Measurements from ENCODE around the gene RASAL1. TPM values are rescaled to one million over a fixed set of nuclear protein-coding genes. Genes with fewer than 3 reads are reported as not detected.

RASAL1 gene, protein sequence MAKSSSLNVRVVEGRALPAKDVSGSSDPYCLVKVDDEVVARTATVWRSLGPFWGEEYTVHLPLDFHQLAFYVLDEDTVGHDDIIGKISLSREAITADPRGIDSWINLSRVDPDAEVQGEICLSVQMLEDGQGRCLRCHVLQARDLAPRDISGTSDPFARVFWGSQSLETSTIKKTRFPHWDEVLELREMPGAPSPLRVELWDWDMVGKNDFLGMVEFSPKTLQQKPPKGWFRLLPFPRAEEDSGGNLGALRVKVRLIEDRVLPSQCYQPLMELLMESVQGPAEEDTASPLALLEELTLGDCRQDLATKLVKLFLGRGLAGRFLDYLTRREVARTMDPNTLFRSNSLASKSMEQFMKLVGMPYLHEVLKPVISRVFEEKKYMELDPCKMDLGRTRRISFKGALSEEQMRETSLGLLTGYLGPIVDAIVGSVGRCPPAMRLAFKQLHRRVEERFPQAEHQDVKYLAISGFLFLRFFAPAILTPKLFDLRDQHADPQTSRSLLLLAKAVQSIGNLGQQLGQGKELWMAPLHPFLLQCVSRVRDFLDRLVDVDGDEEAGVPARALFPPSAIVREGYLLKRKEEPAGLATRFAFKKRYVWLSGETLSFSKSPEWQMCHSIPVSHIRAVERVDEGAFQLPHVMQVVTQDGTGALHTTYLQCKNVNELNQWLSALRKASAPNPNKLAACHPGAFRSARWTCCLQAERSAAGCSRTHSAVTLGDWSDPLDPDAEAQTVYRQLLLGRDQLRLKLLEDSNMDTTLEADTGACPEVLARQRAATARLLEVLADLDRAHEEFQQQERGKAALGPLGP
- total RNA-seq: 11.0 TPM

DNA sequence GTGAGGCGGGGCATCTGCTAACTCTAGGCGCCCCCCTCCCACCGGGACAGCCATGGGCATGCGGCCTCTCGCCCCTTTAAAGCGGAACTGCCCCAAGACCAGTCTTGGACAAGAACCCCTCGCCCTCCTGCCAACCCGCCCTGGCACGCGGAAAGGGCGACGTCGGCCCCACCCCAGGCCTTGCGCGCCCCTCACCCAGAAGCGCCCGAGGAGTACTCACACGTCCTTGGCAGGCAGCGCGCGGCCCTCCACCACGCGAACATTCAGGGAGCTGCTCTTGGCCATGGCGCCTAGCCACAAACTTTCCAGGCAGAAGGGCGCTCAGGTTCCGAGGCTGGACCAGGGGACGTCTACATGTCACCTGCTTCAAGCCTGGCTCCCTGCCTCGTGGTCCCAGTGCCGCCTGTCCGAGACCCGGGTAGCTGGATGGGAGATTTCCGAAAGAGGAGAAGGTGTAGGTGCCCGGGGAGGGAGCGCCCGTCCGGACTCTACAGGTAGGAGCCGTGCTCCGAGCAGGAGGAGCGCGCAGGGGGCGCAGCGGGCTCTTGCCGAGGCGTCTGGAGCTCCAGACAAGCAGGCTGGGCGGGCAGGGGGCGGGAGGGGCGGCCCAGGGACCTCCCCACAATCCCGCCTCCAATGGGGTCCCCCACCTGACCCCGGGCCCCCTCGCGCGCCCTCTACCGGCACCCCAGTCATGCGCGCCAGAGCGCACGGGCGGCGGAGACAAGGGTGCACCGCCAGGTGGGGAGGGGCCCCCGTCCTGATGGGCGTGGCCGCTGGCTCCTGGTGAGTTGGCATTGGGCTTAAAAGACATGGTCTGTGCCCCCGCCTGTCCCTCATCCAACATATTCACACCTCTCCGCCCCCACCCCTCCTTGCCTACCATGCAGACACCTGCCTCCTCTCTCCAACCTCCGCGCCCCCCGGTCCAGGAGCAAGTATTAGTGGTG, at the start of gene RASAL1:
RASAL1 (minus strand) TSS at position 584 of the 950 bp plus-strand sequence; CDS start at position 285, 299 bp downstream.
- peaks cover 9% of the 10 kb centered on the region for H3K4me1 ChIP-seq
- H3K9me3 ChIP-seq: no peaks in the 10 kb centered on the region
- no peaks in the 10 kb centered on the region for H3K36me3 ChIP-seq
- no peaks in the 10 kb centered on the region for H3K27me3 ChIP-seq
- intact Hi-C loops (cut with DNase I): no loop called here
- TF ChIP-seq POLR2AphosphoS5 (IDR thresholded peaks at IDR 0.05; ENCODE audit: insufficient read depth in 1 of 2, low read depth in 1 of 2): no peak
- TF ChIP-seq, protein P1, sequence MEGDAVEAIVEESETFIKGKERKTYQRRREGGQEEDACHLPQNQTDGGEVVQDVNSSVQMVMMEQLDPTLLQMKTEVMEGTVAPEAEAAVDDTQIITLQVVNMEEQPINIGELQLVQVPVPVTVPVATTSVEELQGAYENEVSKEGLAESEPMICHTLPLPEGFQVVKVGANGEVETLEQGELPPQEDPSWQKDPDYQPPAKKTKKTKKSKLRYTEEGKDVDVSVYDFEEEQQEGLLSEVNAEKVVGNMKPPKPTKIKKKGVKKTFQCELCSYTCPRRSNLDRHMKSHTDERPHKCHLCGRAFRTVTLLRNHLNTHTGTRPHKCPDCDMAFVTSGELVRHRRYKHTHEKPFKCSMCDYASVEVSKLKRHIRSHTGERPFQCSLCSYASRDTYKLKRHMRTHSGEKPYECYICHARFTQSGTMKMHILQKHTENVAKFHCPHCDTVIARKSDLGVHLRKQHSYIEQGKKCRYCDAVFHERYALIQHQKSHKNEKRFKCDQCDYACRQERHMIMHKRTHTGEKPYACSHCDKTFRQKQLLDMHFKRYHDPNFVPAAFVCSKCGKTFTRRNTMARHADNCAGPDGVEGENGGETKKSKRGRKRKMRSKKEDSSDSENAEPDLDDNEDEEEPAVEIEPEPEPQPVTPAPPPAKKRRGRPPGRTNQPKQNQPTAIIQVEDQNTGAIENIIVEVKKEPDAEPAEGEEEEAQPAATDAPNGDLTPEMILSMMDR (IDR thresholded peaks at IDR 0.05): no peak
- no peak for DNase-seq (ENCODE audit: extremely low spot score in 2 of 2)
- peak within 1 kb of the TSS; percentile 3 for H3K27ac ChIP-seq
- peak within 1 kb of the TSS in 1 of 2 donors; percentile 33 for H3K4me3 ChIP-seq

- H3K27ac ChIP-seq: peak overlapping the region; percentile 80
- peaks cover 0 to 8% of the 10 kb centered on the region in 2 donors for H3K36me3 ChIP-seq
- H3K4me1 ChIP-seq: peaks cover 31% of the 10 kb centered on the region
- H3K4me3 ChIP-seq: peak overlapping the region; percentile 80 to 88
- peak in 1 of 2 donors; percentile 96 for DNase-seq (ENCODE audit: extremely low spot score in 2 of 2)
- no peaks in the 10 kb centered on the region for H3K9me3 ChIP-seq
- intact Hi-C loops (cut with DNase I): no loop called here
- H3K27me3 ChIP-seq: no peaks in the 10 kb centered on the region
- TF ChIP-seq POLR2AphosphoS5 (IDR thresholded peaks at IDR 0.05; ENCODE audit: insufficient read depth in 1 of 2, low read depth in 1 of 2): peak in 1 of 2 donors; percentile 29
- peak in 1 of 2 donors; percentile 16 for TF ChIP-seq POLR2A (IDR thresholded peaks at IDR 0.05)
- TF ChIP-seq, protein P1 (IDR thresholded peaks at IDR 0.05): peak in 1 of 3 experiments; percentile 3
These were observed 49.3 kb upstream of the RASAL1 start for GRCh38 chr12:113184900-113185179.

DNA sequence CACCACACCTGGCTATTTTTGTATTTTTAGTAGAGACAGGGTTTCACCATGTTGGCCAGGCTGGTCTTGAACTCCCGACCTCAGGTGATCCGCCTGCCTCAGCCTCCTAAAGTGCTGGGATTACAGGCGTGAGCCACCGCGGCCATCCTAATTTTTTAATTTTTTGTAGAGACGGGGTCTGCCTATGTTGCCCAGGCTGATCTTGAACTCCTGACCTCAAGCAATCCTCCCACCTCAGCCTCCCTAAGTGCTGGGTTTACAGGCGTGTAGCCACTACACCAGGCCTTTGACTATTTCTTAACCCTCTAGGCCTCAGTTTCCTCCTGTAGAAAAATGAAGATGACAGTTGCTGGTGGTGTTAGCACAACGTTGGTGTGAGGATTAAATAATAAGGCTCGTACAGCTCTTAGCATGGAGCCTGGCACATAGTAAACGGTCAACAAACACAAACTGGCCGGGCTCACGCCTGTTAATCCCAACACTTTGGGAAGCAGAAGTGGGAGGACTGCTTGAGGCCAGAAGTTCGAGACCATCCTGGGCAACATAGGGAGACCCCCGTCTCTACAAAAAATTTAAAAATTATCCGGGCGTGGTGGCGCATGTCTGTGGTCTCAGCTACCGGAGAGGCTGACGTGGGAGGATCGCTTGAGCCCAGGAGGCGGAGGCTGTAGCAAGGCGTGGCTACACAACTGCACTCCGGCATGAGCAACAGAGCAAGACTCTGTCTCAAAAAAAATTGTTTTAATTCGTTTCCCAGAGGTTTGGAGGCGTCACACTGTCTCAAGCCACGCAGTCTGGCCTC, 48.7 kb upstream of the RASAL1 start:
- Histone ChIP-seq H3K27me3 (no peaks in the 10 kb centered on the region), H3K27ac (peak overlapping the region; percentile 80), H3K4me3 (peak overlapping the region; percentile 80 to 88), H3K4me1 (peaks cover 31% of the 10 kb centered on the region), H3K9me3 (no peaks in the 10 kb centered on the region), H3K36me3 (peaks cover 0 to 13% of the 10 kb centered on the region in 2 donors)
- TF ChIP-seq POLR2AphosphoS5 (IDR thresholded peaks at IDR 0.05; ENCODE audit: insufficient read depth in 1 of 2, low read depth in 1 of 2): no peak
- TF ChIP-seq POLR2A (IDR thresholded peaks at IDR 0.05): no peak
- TF ChIP-seq, protein P1 (IDR thresholded peaks at IDR 0.05): no peak
- intact Hi-C loops (cut with DNase I): no loop called here
- DNase-seq (ENCODE audit: extremely low spot score in 2 of 2): peak in 1 of 2 donors; percentile 90

DNA sequence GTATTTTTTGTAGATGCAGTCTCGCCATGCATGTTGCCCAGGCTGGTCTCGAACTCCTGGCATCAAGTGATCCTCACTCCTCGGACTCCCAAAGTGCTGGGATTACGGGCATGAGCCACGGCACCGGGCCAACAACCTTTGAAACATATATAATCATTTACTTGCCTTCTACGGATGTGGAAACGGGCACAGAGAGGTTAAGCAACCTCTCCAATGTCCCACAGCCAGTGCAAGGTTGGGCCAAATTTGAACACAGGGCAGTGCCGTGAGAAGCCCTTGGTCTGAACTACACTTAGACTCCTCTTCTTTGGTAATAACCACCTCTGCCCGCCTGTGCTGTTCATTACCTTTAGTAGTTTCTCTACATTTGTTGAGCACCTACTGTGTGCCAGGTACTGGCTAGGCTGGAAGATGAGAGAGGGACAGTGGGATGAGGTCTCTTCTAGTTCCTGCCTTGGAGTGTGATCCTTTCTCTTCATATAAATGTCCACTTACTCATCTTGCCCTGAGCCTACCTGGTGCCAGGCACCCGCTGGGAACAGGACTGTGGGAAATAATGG, 47.5 kb upstream of the RASAL1 start:
- TF ChIP-seq, protein P1 (IDR thresholded peaks at IDR 0.05): no peak
- no peak for TF ChIP-seq POLR2A (IDR thresholded peaks at IDR 0.05)
- TF ChIP-seq POLR2AphosphoS5 (IDR thresholded peaks at IDR 0.05; ENCODE audit: insufficient read depth in 1 of 2, low read depth in 1 of 2): no peak
- no peaks in the 10 kb centered on the region for H3K9me3 ChIP-seq
- peaks cover 31% of the 10 kb centered on the region for H3K4me1 ChIP-seq
- H3K36me3 ChIP-seq: peaks cover 0 to 25% of the 10 kb centered on the region in 2 donors
- H3K27me3 ChIP-seq: no peaks in the 10 kb centered on the region
- intact Hi-C loops (cut with DNase I): no loop called here
- no peak for DNase-seq (ENCODE audit: extremely low spot score in 2 of 2)
- H3K4me3 ChIP-seq: no peak overlapping the region
- H3K27ac ChIP-seq: no peak overlapping the region
